T-helper 2 cell treated with Interferon-gamma antibody and Interleukin-4, amounts not matched to agents 100 ng/mL and 5 ng/mL, for 36 hours (primary cell): ENCODE results near the gene HDAC3. TPM values are rescaled to one million over a fixed set of nuclear protein-coding genes. Genes with fewer than 3 reads are reported as not detected.

Experiments
- intact Hi-C: fragments of 100-400 bp; cut with micrococcal nuclease; formaldehyde crosslinking; loops from one replicate; pipeline ENCODE4 v1.15.1; 2023
- total RNA-seq: library from RNA; stranded (reverse); gene quantifications from 2 replicates; pipeline ENCODE4 v1.2.3, GENCODE V29; 2022

The HDAC3 gene
- total RNA-seq, 1 donor from 2014 or later: 80.8 TPM

DNA sequence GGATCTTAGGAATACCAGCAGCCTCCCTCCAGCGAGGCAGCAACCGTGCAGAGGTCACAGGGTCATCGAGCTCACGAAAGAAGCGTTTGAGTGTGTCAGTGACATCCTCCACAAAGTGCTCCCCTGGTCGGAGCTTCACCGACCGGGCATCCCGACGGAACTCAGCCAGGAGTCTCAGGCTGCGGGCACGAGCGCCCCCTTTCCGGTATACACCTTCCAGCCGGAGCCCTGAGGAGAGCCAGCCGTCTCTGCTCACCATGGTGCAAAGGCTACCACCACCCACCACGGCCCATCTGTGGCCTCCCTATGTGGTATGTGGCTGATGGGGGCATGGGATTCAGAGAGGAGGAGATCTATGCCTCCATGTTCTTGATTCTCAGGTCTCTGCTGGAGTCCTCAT lies 25.4 kb upstream of the HDAC3 start:
- intact Hi-C loops: loop anchor here (10.0 kb wide), 1 partner anchor 153 kb away; no protein-coding TSS in a partner anchor

DNA sequence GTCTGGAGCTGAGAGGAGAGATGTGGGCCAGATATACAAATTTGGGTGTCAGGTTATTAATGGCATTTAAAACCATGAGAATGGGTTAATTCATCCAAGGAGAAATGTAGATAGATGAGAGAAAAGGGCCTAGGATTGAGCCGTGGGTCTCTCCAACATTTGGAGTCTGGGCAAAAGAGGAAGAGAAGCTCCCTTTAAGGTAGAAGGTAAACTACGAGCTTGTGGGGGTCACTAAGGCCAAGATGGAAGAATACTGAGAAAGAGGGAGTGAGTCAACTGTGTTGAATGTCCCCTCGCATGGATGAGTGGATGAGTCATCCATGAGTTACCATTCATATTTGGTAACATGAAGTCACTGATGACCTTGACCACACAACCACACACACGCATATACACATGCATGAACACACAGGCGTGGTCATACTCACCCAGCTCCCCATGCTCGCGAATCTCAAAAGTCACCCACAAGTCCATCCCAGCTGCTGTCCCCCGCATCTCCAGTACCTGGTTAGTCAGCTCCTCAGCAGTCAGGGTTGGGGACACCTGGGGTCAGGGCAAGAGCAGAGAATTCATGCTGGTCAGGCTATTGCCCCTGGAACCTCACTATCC lies 21.4 kb upstream of the HDAC3 start:
- intact Hi-C loops: no loop called here

- intact Hi-C loops: no loop called here
These were observed 20.8 kb upstream of the HDAC3 start for GRCh38 chr5:141657404-141657803.

GRCh38 chr5:141656396-141656795 lies 19.7 kb upstream of the HDAC3 start:
- intact Hi-C loops: no loop called here

DNA sequence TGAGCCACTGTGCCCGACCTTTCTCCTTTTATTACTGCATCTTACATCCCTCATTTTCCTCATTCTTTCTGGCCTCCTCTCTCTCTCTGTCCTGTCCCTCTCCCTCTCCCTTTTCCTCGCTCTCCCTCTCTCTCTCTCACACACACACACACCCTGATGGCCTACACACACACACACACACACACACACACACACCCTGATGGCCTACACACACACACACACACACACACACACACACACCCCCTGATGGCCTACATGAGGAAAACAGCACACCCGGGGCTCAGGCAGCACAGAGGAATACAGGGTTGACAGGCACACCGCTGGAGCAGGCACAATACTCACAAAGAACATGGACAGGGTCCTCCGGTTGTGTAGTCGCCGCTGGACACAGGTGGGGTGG lies 18.4 kb upstream of the HDAC3 start:
- intact Hi-C loops: no loop called here

DNA sequence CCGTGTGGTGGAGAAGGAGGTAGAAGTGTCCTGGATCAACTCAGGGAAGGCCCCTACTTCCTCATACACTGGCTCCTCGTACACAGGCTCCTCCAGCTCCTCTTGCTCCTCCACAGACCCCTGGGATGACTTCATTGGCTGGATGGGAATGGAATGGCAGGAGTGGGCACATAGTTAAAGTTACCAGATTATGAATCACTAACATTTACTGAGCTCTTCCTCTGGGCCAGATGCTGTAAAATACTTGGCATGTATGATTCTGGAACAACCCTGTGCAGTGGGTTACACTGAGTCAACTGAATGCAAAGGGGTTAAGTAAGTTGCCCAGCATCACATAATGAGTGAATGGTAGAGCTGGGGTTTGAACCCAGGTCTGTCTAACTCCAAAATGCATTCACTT lies 17.6 kb upstream of the HDAC3 start:
- intact Hi-C loops: loop anchor here (5.0 kb wide), 1 partner anchor 268 kb away; the partner anchor contains the start of gene DELE1

GRCh38 chr5:141651728-141652105 lies 15.1 kb upstream of the HDAC3 start:
- intact Hi-C loops: loop anchor here (1.0 to 5.0 kb wide), 4 partner anchors 13 to 271 kb away; partner anchors contain the start of genes DELE1, HDAC3 and RELL2

GRCh38 chr5:141650851-141651727 lies 14.4 kb upstream of the HDAC3 start, which contains the start of gene FCHSD1:
FCHSD1 (minus strand) TSS chr5:141651418; CDS start chr5:141651368, 50 bp downstream.
- intact Hi-C loops: loop anchor here (1.0 to 5.0 kb wide), 4 partner anchors 14 to 271 kb away; partner anchors contain the start of genes DELE1, HDAC3 and RELL2

GRCh38 chr5:141649972-141650371 lies 13.3 kb upstream of the HDAC3 start:
- intact Hi-C loops: loop anchor here (2.0 to 5.0 kb wide), 2 partner anchors 15 to 272 kb away; partner anchors contain the start of gene DELE1

- intact Hi-C loops: no loop called here
These were observed 12.5 kb upstream of the HDAC3 start for GRCh38 chr5:141649056-141649688.

DNA sequence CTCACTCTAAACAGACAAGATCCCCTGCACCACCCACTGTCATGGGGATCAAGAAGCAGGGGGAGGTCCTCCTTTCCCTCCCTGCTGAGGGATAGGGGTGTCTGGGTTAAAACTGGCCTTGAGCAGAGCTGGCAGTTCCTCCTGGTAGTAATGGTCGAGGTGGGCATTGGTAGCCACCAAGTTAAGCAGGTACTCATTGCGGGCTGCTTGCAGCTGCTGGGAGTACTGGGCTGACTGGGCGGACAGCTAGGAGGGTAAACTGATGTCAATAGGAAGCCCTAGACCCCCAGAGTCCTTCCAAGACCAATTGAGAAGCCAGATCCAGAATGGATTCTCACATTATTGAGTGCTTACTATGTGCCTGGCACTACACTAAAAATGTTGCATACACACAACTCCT lies 11.2 kb upstream of the HDAC3 start:
- intact Hi-C loops: no loop called here

DNA sequence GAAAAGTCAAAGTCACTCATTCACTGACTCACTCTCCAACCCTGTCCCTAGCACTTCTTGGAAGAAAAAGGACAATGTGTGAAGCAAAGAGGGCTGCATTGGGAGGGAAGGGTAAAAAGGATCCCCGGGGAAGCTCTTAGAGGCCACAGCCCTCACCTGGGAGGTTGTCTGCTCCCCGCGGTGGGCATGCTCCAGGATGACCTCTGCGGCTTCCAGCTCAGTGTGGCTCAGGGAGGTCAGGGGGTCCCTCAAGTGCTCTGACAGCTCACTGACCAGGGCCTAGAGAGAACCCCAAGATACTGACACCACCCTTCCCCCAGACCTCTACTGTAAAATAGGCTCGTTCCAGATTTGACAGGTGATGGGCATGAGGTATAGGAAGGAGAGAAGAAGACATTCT lies 10.6 kb upstream of the HDAC3 start:
- intact Hi-C loops: no loop called here

- intact Hi-C loops: no loop called here
These were observed 9.4 kb upstream of the HDAC3 start for GRCh38 chr5:141646026-141646425.

- intact Hi-C loops: no loop called here
These were observed 5.1 kb upstream of the HDAC3 start for GRCh38 chr5:141641634-141642267.

GRCh38 chr5:141640698-141641097 lies 4.0 kb upstream of the HDAC3 start:
- intact Hi-C loops: no loop called here

GRCh38 chr5:141640051-141640415 lies 3.4 kb upstream of the HDAC3 start:
- intact Hi-C loops: no loop called here

DNA sequence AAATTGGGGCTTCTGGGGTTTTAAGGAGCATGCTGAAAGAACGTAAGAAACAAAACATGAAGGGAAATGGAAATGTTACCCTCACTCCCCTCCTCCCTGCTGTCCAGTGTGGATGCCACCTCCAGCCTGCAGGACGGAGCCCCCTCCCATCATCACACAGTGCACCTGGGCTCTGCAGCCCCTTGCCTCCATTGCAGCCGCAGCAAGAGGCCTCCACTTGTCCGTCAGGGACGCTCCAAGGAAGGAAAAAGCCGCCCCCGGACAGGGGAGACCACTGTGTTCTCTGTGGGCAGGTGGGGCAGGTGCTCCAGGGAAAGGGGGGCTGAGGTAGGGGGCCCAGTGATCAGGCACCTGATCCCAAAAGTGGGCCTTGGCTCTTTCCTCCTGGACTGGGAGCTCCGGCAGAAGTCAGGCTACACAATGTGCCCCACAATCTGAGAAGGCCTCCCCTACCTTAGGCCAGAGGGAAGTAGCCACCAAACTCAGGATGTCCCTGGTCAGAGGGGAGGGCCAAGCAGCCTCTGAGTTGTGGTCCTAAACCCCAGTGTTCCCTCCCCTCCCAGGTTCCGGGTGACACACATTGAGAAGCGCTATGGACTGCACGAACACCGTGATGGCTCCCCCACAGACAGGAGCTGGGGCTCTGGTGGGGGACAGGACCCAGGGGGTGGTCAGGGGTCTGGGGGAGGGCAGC lies 2.9 kb upstream of the HDAC3 start:
- intact Hi-C loops: loop anchor here (10.0 kb wide), 1 partner anchor 1465 kb away; the partner anchor contains the start of gene CYSTM1

DNA sequence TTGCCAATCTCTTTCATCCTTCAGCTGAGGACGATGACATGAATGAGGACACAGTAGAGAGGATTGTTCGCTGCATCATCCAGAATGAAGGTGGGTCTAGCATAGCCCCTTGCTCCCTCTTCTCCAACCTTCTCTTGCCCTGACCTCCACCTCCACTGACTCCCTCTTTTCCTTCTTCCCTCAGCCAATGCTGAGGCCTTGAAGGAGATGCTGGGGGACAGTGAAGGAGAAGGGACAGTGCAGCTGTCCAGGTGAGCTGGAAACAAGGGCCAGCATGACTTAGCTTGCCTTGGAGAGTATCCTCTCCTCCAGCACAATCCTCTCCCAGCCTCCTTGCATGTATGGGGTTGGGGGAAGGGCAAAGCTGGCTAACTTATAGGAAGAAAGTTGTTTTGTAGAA lies 2.1 kb upstream of the HDAC3 start:
- intact Hi-C loops: loop anchor here (10.0 kb wide), 1 partner anchor 1464 kb away; the partner anchor contains the start of gene CYSTM1

- intact Hi-C loops: loop anchor here (2.0 to 10.0 kb wide), 2 partner anchors 73 to 1463 kb away; partner anchors contain the start of gene CYSTM1
These were observed 1.2 kb upstream of the HDAC3 start for GRCh38 chr5:141637767-141638419.
